Activated T-helper 1 cell treated with anti-CD3 and anti-CD28 coated beads, Interleukin-2, amount 50 U/mL, for 16 hours (primary cell): ENCODE measurements around the gene SYNE2.
"Not testable (repeated sequence)": the region's sequence is repeated elsewhere in the genome, so short reads cannot be mapped to it uniquely, and the experiment has no call there.

Experiments used
- DNase-seq, 2 donors: peaks; one replicate each; pipeline ENCODE4 v3.0.0-alpha.2; 2020; ENCODE audit warnings: low read depth in 1 of 2, low spot score in 1 of 2

Gene SYNE2

DNA sequence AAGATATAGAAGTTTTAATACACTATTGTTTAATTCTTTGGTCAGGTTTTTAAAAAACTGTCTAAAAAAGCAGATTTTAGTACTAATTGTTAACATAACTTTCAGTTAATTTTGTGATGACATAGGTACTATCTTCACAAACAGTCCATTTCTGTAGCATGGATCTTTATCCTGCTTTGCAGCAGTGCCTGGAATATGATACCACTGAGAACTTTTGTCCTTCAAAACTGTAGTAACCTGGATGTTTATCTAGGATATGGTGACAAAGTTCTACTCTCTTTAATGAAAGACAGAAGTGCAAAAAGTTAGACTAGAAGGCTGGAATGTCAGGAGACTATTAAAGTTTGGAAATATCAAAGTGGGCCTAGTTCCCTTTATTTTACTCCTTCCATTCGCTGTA is 159.9 kb downstream of the SYNE2 start:
- DNase-seq = no peak

DNA sequence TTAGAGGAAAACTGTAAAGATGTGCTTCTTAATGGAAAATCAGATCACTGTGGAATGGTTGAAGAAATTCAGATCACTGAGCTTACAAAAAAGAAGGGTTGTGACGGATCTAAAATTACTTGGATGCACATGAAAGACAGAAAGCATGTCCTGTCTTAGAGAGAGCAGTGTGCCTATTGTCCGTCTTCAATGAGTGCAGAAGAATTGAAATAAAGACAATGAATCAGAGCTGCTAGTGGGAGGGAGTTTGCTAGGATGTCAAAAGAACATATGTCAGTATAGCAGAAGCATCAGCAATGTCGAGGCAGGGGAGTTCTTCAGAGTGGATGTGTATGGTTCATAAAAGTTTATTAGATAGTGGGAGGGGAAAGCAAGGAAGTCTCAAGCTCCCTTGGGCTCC is 172.7 kb downstream of the SYNE2 start:
- no peak for DNase-seq

DNA sequence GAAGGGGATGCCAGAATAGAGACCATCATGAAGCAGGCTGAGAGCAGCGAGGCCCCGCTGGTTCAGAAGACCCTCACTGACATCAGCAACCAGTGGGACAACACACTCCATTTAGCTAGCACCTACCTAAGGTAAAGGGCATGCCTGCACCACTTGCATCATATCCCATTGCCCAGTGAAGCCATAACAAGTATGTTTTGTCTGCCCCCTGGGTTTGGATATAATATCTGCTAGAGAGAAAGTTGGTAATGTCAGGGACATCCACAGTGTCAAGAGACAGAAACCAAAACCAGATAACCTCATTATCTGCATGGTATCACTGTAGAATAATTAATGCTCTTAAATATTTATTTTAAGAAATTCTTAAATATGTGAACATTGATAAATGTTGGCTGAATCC is 173.8 kb downstream of the SYNE2 start:
- DNase-seq = no peak

DNA sequence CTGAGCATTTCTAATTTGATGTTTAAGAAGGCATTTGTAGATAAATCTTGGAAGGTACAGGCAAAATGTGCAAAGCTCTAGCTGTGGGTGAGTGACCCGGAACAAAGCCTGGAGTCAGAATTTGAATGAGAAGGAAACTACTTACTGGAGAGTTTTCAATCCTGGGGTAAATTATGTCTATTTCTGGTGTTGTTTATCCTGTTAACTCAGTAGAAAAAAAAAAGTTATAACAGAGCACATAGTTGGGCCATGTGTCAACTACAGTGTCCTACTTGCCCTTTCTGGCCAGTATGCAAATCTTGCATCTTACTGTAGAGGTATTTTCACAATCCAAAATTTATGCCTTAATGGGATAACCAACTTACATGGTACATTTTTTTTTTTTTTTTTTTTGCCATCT is 182.3 kb downstream of the SYNE2 start:
- DNase-seq = no peak

DNA sequence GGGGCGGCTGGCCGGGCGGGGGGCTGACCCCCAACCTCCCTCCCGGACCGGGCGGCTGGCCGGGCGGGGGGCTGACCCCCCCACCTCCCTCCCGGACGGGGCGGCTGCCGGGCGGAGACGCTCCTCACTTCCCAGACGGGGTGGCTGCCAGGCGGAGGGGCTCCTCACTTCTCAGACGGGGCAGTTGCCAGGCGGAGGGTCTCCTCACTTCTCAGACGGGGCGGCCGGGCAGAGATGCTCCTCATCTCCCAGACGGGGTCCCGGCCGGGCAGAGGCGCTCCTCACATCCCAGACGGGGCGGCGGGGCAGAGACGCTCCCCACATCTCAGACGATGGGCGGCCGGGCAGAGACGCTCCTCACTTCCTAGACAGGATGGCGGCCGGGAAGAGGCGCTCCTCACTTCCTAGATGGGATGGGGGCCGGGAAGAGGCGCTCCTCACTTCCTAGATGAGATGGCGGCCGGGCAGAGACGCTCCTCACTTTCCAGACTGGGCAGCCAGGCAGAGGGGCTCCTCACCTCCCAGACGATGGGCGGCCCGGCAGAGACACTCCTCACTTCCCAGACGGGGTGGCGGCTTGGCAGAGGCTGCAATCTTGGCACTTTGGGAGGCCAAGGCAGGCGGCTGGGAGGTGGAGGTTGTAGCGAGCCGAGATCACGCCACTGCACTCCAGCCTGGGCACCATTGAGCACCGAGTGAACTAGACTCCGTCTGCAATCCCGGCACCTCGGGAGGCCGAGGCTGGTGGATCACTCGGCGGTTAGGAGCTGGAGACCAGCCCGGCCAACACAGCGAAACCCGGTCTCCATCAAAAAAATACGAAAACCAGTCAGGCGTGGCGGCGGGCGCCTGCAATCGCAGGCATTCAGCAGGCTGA is 185.3 kb downstream of the SYNE2 start:
- not testable (repeated sequence) for DNase-seq

DNA sequence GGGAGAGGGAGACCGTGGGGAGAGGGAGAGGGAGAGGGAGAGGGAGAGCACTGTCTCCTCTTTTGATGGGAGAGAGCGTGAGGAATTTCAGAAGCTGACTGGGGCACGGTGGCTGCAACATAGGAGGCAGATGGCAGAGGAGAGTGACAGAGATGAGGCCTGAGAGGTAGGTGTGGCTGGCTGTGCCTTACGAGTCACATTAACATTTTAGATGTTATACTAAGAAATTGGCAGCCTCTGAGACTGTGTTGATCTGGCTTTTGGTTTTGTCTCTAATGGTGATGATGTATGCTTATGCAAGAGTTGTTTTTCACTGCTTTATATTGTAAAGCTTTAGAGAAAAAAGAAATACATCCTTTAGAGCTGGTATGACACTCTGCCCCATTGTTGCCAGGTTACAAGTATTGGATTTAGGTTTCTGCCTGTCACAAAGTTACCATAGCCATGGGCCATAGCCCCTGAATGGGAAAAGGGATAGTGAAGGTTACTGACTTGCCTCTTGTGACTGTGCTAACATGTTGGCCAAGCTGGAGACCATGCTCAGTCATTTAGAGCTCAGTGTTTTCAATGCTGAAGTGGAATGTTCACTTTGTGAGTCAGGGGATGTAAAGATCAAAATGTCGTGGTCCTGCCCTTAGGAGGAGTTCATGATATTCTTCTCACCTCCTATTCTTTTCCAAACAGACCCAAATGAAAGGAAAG is 186.2 kb downstream of the SYNE2 start:
- no peak for DNase-seq

DNA sequence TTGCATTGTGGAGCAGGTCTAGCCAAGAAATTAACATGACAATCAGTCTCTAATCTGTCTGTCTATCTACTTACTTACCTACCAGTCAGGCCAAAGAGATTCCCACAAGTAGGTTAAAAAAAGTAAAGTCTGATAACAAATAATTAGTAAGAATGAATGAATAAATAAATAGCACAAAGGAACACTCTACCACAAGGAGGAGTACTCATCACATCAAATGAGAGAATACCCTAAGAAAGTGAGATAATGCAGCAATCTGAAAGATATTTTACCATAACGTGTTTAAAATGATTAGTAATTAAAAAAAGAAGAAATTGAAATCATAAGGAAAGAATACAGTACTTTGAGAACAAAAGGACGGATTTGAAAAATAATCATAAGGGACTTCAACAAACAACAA is 187.2 kb downstream of the SYNE2 start:
- DNase-seq = no peak

DNA sequence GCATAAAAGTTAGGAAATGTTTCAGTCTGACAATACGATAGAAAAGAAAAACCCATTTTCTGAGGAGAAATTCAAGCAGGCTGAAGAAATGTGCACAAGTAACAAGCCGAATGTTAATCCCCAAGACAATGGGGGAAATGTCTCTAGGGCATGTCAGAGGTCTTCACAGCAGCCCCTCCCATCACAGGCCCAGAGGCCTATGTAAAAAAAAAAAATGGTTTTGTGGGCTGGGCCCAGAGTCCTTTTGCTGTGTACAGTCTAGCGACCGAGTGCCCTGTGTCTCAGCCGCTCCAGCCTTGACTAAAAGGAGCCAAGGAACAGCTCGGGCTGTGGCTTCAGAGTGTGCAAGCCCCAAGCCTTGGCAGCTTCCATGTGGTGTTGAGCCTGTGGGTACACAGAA is 190.5 kb downstream of the SYNE2 start:
- not testable (repeated sequence) for DNase-seq

DNA sequence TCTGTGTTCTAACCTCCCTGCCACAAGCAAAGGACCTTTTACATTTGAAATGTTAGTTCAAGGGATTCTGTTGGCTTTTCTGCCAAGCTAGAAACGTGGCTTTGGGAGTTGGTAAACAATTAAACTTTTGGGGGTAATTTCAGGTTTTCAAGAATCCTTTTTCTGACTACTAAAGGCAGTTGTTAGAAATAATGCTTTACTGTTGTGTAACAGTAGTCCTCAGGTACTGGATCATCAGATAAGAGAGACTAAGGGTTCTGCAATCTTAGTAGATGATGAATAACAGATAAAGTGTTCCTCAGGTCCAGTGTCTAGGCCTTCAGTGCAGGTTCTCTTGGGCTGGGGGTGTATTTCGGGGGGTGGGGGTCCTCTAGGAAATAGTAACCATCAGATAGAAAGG is 192.3 kb downstream of the SYNE2 start:
- DNase-seq = no peak

DNA sequence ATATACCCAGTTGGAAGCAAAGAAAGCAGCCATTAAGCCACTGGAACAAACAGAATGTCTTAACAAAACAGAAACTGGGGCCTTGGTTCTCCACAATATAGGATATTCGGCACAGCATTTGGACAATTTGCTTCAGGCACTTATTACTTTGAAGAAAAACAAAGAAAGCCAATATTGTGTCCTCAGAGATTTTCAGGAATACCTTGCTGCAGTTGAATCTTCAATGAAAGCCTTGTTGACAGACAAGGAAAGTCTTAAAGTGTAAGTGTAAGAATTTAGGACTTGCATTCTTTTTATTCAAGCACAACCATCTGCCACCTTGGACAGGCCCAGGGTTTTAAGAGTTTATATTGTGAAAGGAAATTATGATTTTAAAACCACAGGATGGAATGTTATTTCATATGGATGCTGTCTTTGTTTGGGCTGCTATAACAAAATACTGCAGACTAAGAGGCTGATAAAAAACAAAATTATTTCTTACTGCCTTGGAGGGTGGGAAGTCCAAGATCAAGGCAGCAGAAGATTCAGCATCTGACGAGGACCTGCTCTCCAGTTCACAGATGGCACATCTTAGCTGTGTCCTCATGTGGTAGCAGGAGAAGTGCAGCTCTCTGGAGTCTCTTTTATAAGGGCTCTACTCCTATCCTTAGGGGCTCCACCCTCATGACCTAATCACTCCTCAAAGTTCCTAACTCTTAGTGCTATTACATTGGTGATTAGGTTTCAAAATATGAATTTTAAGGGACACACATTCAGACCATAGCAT is 197.0 kb downstream of the SYNE2 start:
- DNase-seq = no peak

DNA sequence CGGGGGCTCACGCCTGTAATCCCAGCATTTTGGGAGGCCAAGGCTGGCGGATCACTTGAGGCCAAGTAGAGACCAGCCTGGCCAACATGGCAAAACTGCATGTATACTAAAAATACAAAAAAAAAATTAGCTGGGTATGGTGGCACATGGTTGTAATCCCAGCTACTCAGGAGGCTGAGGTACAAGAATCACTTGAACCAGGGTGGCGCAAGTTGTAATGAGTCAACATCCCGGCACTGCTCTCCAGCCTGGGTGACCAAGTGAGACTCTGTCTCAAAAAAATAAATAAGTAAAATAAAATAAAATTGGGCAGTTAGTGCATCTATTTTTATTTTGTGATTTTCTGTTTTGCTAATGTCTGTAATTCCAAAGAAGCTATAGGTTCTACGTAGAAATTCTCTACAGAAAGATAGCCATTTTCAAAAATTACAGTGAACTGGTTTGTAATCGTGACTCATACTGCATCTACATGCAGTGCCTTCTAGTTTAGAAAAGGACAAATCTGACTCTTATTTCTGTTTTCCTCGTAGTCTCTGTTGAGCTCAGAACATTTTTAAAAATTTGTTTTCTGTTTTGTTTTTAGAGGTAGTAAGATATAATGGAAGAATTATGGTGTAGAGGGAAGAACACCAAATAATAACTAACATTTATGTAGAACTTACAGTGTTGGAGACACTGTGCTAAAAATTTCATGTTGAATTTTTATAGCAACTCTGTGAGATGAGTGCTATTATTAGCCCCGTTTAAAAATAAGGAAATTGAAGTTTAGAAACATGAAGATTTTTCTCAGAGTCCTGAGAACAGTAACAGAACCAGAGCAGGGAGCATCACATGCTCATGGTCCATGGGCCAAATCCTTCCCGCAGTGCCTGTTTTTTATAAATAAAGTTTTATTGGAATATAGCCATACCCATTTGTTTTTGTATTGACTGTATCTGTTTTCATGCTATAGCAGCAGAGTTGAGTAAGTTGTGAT is 201.2 kb downstream of the SYNE2 start:
- no peak for DNase-seq

DNA sequence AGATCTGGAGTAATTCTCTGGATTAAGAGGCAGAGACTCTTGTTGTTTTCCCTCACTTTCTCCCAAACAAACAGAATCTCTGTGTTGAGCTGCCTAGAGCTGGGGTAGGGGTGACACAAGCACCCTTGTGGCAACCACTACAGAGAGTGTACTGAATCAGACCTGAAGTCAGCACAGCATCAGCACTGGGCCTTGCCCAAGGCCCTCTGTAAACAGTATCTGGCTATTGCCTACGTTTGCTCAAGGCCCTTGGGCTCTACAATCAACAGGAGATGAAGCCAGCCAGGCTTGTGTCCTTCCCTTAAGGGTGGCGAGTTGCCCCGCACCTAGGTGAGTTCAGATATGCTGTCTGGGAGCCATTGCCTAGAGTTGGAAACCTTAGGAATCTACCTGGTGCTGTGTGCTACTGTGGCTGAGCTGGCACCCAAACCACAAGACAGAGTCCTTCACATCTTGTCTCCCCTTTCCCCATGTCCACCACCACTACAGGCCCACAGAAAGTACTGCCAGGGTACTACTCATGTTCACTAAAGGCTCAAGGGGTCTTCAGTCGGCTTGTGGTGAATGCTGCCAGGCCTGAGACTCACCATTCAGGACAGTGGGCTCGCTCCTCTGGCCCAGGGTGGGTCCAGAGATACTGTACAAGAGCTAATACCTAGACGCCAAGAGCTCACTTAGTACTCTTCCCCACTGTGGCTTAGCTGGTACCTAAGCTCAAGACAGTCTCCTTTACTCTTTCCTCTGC is 206.8 kb downstream of the SYNE2 start:
- DNase-seq = no peak

DNA sequence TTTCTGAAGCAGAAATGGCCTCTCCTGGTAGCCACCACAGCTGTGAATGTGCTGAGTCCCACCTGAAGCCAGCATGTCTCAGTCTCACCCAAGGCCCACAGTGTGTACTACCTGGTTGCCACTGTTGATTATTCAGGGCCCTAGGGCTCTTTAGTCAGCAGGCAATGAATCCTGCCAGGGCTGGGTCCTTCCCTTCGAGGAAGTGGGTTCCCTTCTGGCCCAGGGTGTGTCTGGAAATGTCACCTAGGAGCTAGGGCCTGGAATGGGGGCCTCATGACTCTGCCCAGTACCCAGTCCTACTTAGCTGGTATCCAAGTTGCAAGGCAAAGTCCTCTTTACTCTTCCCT is 207.4 kb downstream of the SYNE2 start:
- DNase-seq = no peak

DNA sequence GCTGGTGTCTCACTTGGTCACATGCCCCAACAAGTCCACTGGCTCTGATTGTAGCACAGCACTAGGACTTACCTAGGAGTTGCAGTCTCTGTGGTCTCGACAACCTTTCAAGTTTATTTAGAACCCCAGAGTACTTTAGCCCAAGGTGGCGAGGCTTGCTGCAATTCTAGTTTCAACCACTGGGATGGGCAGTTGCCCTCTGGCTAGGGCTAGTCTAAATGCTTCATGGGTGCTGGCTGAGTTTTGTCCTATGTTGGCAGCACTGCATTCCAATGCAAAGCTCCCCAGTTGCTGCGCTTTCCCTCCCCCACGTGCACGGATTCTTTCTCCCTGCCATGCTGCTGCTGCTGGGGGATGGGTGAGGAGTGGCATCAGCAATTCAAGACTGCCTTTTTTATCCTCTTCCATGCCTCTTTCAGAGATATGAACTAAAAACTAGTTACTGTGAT is 207.9 kb downstream of the SYNE2 start:
- DNase-seq = no peak

DNA sequence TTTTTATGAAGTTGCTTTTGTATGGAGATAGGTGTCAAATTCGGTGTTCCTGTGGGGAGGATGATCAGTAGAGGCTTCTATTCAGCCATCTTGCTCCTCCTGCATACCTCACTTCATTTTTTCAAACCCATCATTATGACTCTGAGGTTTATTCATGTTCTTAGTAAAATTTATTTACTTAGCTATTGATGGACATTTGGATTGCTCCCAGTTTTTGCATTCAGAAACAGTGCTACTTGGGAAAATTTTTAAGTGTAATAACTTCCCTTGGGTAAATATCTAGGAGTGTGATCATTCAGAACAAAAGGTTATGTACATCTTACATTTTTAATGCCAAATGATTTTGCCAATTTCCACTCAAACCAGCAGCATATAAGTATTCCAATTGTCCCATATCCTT is 208.3 kb downstream of the SYNE2 start:
- no peak for DNase-seq

DNA sequence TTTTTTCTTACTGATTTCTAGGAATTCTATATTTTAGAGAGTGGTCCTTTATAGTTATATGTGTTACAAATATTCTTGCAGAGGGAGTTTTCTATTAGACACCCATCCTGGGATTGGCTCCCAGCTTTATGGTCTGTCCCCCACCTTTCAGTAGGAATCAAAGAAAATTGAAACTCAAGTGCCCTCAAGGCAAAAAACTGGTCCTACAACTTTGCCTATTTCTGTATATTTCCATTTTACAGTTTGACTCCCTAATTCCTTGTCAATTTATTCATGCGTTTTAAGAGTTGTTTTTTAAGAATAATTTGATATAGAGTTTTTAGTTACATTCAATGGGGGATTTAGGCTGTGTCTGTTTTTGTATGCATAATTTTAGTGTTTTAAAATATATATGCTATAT is 208.9 kb downstream of the SYNE2 start:
- DNase-seq = no peak

DNA sequence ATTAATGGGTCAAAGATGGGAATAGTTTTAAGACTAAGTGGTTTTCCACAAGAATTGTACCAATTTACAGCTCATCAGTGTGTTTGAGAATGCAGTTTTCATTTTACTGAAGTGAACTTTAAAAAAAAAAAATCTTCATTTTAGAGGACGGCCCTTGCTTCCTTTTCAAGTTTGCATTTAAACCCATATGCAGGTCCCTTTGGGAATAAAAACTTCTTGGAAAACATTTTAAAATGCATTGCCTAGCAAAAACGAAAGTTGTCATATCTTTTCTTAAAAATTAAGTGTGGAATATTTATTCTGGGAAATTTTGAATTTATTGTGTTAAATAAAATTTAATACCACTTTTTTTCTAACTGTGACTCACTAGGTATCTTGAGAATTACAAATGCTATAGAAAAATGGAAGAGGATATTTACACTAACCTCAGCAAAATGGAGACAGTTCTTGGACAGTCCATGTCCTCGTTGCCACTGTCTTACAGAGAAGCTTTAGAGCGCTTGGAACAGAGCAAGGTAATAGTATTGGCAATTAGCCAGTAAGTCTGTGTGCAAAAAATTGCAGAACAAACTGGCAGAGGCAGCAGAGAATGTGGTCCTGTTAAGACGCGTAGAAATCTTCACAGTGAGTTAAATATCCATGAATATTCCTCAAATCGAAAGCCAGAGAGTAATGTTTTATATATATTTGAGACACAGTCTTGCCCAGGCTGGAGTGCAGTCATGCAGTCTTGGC is 209.7 kb downstream of the SYNE2 start:
- no peak for DNase-seq

DNA sequence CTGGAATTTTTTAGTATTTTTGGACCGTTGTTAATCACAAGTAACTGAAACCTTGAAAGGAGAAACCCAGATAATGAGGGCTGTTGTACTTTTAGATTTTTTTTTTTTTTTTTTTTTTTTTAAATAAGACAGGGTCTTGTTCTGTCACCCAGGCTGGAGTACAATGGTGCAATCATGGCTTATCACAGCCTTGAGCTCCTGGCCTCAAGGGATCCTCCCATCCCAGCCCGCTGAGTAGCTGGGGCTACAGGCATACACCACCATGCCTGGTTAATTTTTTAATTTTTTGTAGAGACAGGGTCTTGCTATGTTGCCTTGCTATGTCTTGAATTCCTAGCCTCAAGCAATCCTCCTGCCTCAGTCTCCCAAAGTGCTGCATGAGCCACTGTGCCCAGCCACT is 211.6 kb downstream of the SYNE2 start:
- DNase-seq = no peak

DNA sequence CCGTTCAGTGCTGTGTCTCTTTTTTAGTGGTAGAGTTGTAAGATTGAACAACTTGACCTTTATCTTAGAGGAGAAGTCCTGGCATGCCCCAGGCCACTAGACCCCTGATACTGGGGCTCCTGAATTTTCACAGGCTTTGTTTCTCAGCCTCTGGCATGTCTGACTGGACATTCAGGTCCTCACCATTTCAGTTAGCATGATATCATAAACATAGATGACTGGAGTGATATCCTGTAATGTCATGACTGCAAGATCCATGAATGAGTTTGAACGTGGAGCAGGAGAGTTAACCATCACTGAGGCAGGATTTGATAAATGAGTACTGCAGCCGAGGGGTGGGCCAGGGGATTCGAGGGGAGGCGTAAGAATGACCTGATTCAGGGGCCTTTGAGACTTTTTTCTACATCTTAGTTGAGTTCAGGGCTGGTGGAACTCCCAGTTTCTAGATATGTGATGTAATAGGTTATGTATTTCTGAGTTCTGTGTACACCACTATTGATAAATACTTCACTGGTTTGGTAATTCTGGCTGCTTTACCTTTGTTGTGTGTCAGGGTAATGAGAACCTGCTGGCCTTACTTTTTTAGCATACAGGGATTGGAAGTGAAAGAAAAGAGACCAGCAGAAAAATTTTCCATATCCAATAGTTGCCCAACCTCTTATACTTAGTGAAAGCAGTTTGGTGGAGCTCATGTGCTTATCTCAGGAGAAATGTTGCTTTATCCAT is 217.0 kb downstream of the SYNE2 start:
- DNase-seq = no peak
